Measurements from ENCODE around the gene CDH26. TPM values are rescaled to one million over a fixed set of nuclear protein-coding genes. Genes with fewer than 3 reads are reported as not detected.

CDH26 gene
- total RNA-seq, 1 experiment from 2014 or later = not detected

GRCh38 chr20:59993736-59994430 is 35.7 kb downstream of the CDH26 start:
- Histone ChIP-seq H3K9me2 (replicated peaks; ENCODE audit: insufficient read depth, low read length) (no peaks in the 10 kb centered on the region), H3K4me3 (ENCODE audit: low read length) (no peak overlapping the region), H3K9ac (ENCODE audit: low read length) (no peak overlapping the region), H3K27me3 (ENCODE audit: low read length) (no peaks in the 10 kb centered on the region), H3K79me2 (ENCODE audit: low read length) (no peaks in the 10 kb centered on the region), H3K36me3 (ENCODE audit: insufficient read depth, low read length) (no peaks in the 10 kb centered on the region), H2AFZ (ENCODE audit: low read length) (no peak overlapping the region), H4K20me1 (ENCODE audit: insufficient read depth, low read depth, low read length) (no peaks in the 10 kb centered on the region), H3K9me3 (ENCODE audit: low read length) (no peaks in the 10 kb centered on the region), H3K27ac (ENCODE audit: low read length) (no peak overlapping the region), H3K4me1 (ENCODE audit: low read length) (no peaks in the 10 kb centered on the region), H3K4me2 (ENCODE audit: low read depth, low read length, poor library complexity, severe bottlenecking) (no peak overlapping the region)
- no peak for DNase-seq

GRCh38 chr20:59994697-59995122 is 36.5 kb downstream of the CDH26 start:
- H2AFZ ChIP-seq (ENCODE audit: low read length) = no peak overlapping the region

GRCh38 chr20:59996108-59996507 is 37.9 kb downstream of the CDH26 start:
- no peak overlapping the region for H3K4me2 ChIP-seq (ENCODE audit: low read depth, low read length, poor library complexity, severe bottlenecking)
- no peaks in the 10 kb centered on the region for H4K20me1 ChIP-seq (ENCODE audit: insufficient read depth, low read depth, low read length)
- H3K79me2 ChIP-seq (ENCODE audit: low read length) = no peaks in the 10 kb centered on the region
- H3K4me1 ChIP-seq (ENCODE audit: low read length) = peaks cover 9% of the 10 kb centered on the region
- no peak overlapping the region for H3K9ac ChIP-seq (ENCODE audit: low read length)
- no peak for DNase-seq
- no peak overlapping the region for H3K27ac ChIP-seq (ENCODE audit: low read length)
- no peaks in the 10 kb centered on the region for H3K9me3 ChIP-seq (ENCODE audit: low read length)
- no peak overlapping the region for H3K4me3 ChIP-seq (ENCODE audit: low read length)
- H2AFZ ChIP-seq (ENCODE audit: low read length) = no peak overlapping the region
- no peaks in the 10 kb centered on the region for H3K27me3 ChIP-seq (ENCODE audit: low read length)
- H3K9me2 ChIP-seq (replicated peaks; ENCODE audit: insufficient read depth, low read length) = no peaks in the 10 kb centered on the region
- H3K36me3 ChIP-seq (ENCODE audit: insufficient read depth, low read length) = no peaks in the 10 kb centered on the region

More at GRCh38 chr20:59994697-59995122, 36.5 kb downstream of the CDH26 start:
- Histone ChIP-seq H4K20me1 (ENCODE audit: insufficient read depth, low read depth, low read length) (no peaks in the 10 kb centered on the region), H3K4me2 (ENCODE audit: low read depth, low read length, poor library complexity, severe bottlenecking) (no peak overlapping the region), H3K9me3 (ENCODE audit: low read length) (no peaks in the 10 kb centered on the region), H3K36me3 (ENCODE audit: insufficient read depth, low read length) (no peaks in the 10 kb centered on the region), H3K79me2 (ENCODE audit: low read length) (no peaks in the 10 kb centered on the region), H3K4me3 (ENCODE audit: low read length) (no peak overlapping the region), H3K4me1 (ENCODE audit: low read length) (no peaks in the 10 kb centered on the region), H3K9me2 (replicated peaks; ENCODE audit: insufficient read depth, low read length) (no peaks in the 10 kb centered on the region), H3K27me3 (ENCODE audit: low read length) (no peaks in the 10 kb centered on the region), H3K27ac (ENCODE audit: low read length) (no peak overlapping the region), H3K9ac (ENCODE audit: low read length) (no peak overlapping the region)
- no peak for DNase-seq

- H3K9ac ChIP-seq (ENCODE audit: low read length) = no peak overlapping the region
- no peak overlapping the region for H3K27ac ChIP-seq (ENCODE audit: low read length)
- H4K20me1 ChIP-seq (ENCODE audit: insufficient read depth, low read depth, low read length) = no peaks in the 10 kb centered on the region
- no peak overlapping the region for H3K4me3 ChIP-seq (ENCODE audit: low read length)
- no peaks in the 10 kb centered on the region for H3K9me3 ChIP-seq (ENCODE audit: low read length)
- H3K79me2 ChIP-seq (ENCODE audit: low read length) = no peaks in the 10 kb centered on the region
- H3K4me2 ChIP-seq (ENCODE audit: low read depth, low read length, poor library complexity, severe bottlenecking) = no peak overlapping the region
- H2AFZ ChIP-seq (ENCODE audit: low read length) = no peak overlapping the region
- H3K4me1 ChIP-seq (ENCODE audit: low read length) = peaks cover 9% of the 10 kb centered on the region
- DNase-seq = no peak
- no peaks in the 10 kb centered on the region for H3K27me3 ChIP-seq (ENCODE audit: low read length)
- H3K9me2 ChIP-seq (replicated peaks; ENCODE audit: insufficient read depth, low read length) = no peaks in the 10 kb centered on the region
- no peaks in the 10 kb centered on the region for H3K36me3 ChIP-seq (ENCODE audit: insufficient read depth, low read length)
Measured at GRCh38 chr20:59997896-59998295, 39.7 kb downstream of the CDH26 start.

- no peaks in the 10 kb centered on the region for H3K27me3 ChIP-seq (ENCODE audit: low read length)
- no peaks in the 10 kb centered on the region for H3K9me3 ChIP-seq (ENCODE audit: low read length)
- no peaks in the 10 kb centered on the region for H3K9me2 ChIP-seq (replicated peaks; ENCODE audit: insufficient read depth, low read length)
- no peak overlapping the region for H3K4me3 ChIP-seq (ENCODE audit: low read length)
- no peak for DNase-seq
- no peak overlapping the region for H3K4me2 ChIP-seq (ENCODE audit: low read depth, low read length, poor library complexity, severe bottlenecking)
- peaks cover 9% of the 10 kb centered on the region for H3K4me1 ChIP-seq (ENCODE audit: low read length)
- no peaks in the 10 kb centered on the region for H4K20me1 ChIP-seq (ENCODE audit: insufficient read depth, low read depth, low read length)
- H3K27ac ChIP-seq (ENCODE audit: low read length) = no peak overlapping the region
- no peak overlapping the region for H3K9ac ChIP-seq (ENCODE audit: low read length)
- no peak overlapping the region for H2AFZ ChIP-seq (ENCODE audit: low read length)
- H3K79me2 ChIP-seq (ENCODE audit: low read length) = no peaks in the 10 kb centered on the region
- H3K36me3 ChIP-seq (ENCODE audit: insufficient read depth, low read length) = no peaks in the 10 kb centered on the region
Measured at GRCh38 chr20:59999502-59999901, 41.3 kb downstream of the CDH26 start.

GRCh38 chr20:60000271-60001042 is 42.2 kb downstream of the CDH26 start:
- H3K36me3 ChIP-seq (ENCODE audit: insufficient read depth, low read length) = no peaks in the 10 kb centered on the region
- H2AFZ ChIP-seq (ENCODE audit: low read length) = no peak overlapping the region
- no peak for DNase-seq
- no peak overlapping the region for H3K4me2 ChIP-seq (ENCODE audit: low read depth, low read length, poor library complexity, severe bottlenecking)
- no peak overlapping the region for H3K4me3 ChIP-seq (ENCODE audit: low read length)
- no peaks in the 10 kb centered on the region for H3K9me3 ChIP-seq (ENCODE audit: low read length)
- no peaks in the 10 kb centered on the region for H3K9me2 ChIP-seq (replicated peaks; ENCODE audit: insufficient read depth, low read length)
- no peaks in the 10 kb centered on the region for H4K20me1 ChIP-seq (ENCODE audit: insufficient read depth, low read depth, low read length)
- H3K79me2 ChIP-seq (ENCODE audit: low read length) = no peaks in the 10 kb centered on the region
- no peaks in the 10 kb centered on the region for H3K27me3 ChIP-seq (ENCODE audit: low read length)
- H3K4me1 ChIP-seq (ENCODE audit: low read length) = peaks cover 9% of the 10 kb centered on the region
- no peak overlapping the region for H3K9ac ChIP-seq (ENCODE audit: low read length)
- H3K27ac ChIP-seq (ENCODE audit: low read length) = no peak overlapping the region

- DNase-seq = no peak
- Histone ChIP-seq H3K79me2 (ENCODE audit: low read length) (no peaks in the 10 kb centered on the region), H3K4me1 (ENCODE audit: low read length) (peaks cover 9% of the 10 kb centered on the region), H2AFZ (ENCODE audit: low read length) (no peak overlapping the region), H3K9me2 (replicated peaks; ENCODE audit: insufficient read depth, low read length) (no peaks in the 10 kb centered on the region), H3K27ac (ENCODE audit: low read length) (no peak overlapping the region), H3K9me3 (ENCODE audit: low read length) (no peaks in the 10 kb centered on the region), H3K27me3 (ENCODE audit: low read length) (no peaks in the 10 kb centered on the region), H3K36me3 (ENCODE audit: insufficient read depth, low read length) (no peaks in the 10 kb centered on the region), H3K4me3 (ENCODE audit: low read length) (no peak overlapping the region), H3K4me2 (ENCODE audit: low read depth, low read length, poor library complexity, severe bottlenecking) (no peak overlapping the region), H4K20me1 (ENCODE audit: insufficient read depth, low read depth, low read length) (no peaks in the 10 kb centered on the region), H3K9ac (ENCODE audit: low read length) (no peak overlapping the region)
Measured at GRCh38 chr20:60001108-60001507, 42.9 kb downstream of the CDH26 start.

- H3K9ac ChIP-seq (ENCODE audit: low read length) = no peak overlapping the region
- H3K9me2 ChIP-seq (replicated peaks; ENCODE audit: insufficient read depth, low read length) = no peaks in the 10 kb centered on the region
- H3K4me2 ChIP-seq (ENCODE audit: low read depth, low read length, poor library complexity, severe bottlenecking) = no peak overlapping the region
- DNase-seq = no peak
- no peak overlapping the region for H3K27ac ChIP-seq (ENCODE audit: low read length)
- no peaks in the 10 kb centered on the region for H4K20me1 ChIP-seq (ENCODE audit: insufficient read depth, low read depth, low read length)
- no peaks in the 10 kb centered on the region for H3K36me3 ChIP-seq (ENCODE audit: insufficient read depth, low read length)
- H3K27me3 ChIP-seq (ENCODE audit: low read length) = no peaks in the 10 kb centered on the region
- no peaks in the 10 kb centered on the region for H3K79me2 ChIP-seq (ENCODE audit: low read length)
- H2AFZ ChIP-seq (ENCODE audit: low read length) = no peak overlapping the region
- no peak overlapping the region for H3K4me3 ChIP-seq (ENCODE audit: low read length)
- no peaks in the 10 kb centered on the region for H3K9me3 ChIP-seq (ENCODE audit: low read length)
- H3K4me1 ChIP-seq (ENCODE audit: low read length) = peaks cover 9% of the 10 kb centered on the region
Measured at GRCh38 chr20:60003776-60004175, 45.6 kb downstream of the CDH26 start.

Data from Karpas-422 (cell line).